Measurements from ENCODE around the gene ZNF224. TPM values are rescaled to one million over a fixed set of nuclear protein-coding genes. Genes with fewer than 3 reads are reported as not detected.
"Not testable (repeated sequence)": the region's sequence is repeated elsewhere in the genome, so short reads cannot be mapped to it uniquely, and the experiment has no call there.

Gene ZNF224
- total and polyA plus RNA-seq, 3 experiments from 2014 or later, result 11.9 to 20.6 (median 19.6) TPM

DNA sequence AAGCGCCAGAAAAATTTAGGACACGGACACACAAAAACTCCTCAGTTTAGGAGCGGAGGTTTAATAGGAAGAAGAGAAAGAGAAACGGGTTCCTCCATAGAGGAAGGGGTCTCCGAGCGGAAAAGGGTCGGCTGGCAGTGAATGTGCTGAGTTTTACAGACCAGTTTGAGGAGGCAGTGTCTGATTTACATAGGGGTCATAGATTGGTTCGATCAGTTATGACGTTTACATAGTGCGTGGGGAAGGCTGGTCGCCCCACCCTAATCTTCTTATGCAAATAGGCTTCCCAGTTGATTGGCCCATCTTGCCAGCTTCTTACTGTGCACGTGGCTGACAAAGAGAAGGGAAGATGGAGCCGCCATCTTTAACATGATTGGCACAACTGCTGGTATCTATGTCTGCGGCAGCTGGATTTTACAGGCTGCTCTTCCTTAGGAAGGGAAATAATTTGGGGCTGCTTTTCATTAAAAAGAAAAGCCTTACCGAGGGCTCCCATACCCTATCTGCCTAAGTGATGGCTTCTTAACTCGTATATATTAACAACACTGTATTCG is 17.8 kb downstream of the ZNF224 start:
- Mint-ChIP-seq H3K27me3 (no peaks in the 10 kb centered on the region), H3K4me1 (peaks cover 31 to 41% (median 35%) of the 10 kb centered on the region in 3 donors), H3K27ac (peak overlapping the region in 1 of 8 donors; percentile 27), H3K36me3 (peaks cover 5 to 40% (median 26%) of the 10 kb centered on the region in 3 donors), H3K4me3 (peak overlapping the region; percentile 50 to 96 (median 77)), H3K9me3 (peaks cover 29 to 47% (median 41%) of the 10 kb centered on the region in 5 donors)
- H3K9me3 ChIP-seq (ENCODE audit: low read length), result peaks cover 31% of the 10 kb centered on the region
- H3K36me3 ChIP-seq (ENCODE audit: insufficient read depth, low read length), result peaks cover 5% of the 10 kb centered on the region
- DNase-seq, result no peak
- H3K27me3 ChIP-seq (ENCODE audit: insufficient read depth, low read length, poor library complexity, severe bottlenecking), result no peaks in the 10 kb centered on the region
- no peak overlapping the region for H3K4me3 ChIP-seq (ENCODE audit: low read length)
- CTCF ChIA-PET, result no interaction called here
- H3K4me1 ChIP-seq (ENCODE audit: insufficient read depth, low read length), result peaks cover 9% of the 10 kb centered on the region
- H3K27ac ChIP-seq (ENCODE audit: low read depth, low read length), result no peak overlapping the region
- POLR2A ChIA-PET, result no interaction called here

DNA sequence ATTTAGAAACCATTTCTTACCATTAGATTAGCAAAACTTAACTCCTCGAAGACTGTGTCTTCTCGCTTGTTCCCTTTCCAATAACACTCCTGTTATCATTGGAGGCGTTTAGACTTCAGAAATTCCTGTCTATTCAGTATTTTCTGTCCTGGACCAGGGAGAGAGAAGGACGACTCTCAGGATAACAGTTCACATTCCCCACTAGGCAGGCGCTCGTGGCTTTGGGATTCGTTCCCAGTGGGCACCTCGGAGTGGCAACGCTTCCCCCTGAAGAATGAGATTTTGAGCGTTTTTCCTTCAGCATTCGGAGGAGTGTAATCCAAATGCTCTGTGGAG is 18.6 kb downstream of the ZNF224 start:
- peaks cover 9 to 39% (median 23%) of the 10 kb centered on the region in 3 donors for H3K36me3 Mint-ChIP-seq
- peaks cover 23% of the 10 kb centered on the region for H3K9me3 ChIP-seq (ENCODE audit: low read length)
- H3K27ac ChIP-seq (ENCODE audit: low read depth, low read length), result peak overlapping the region; percentile 64
- H3K27me3 Mint-ChIP-seq, result no peaks in the 10 kb centered on the region
- H3K4me3 ChIP-seq (ENCODE audit: low read length), result peak overlapping the region; percentile 81
- H3K9me3 Mint-ChIP-seq, result peaks cover 21 to 39% (median 33%) of the 10 kb centered on the region in 5 donors
- H3K27me3 ChIP-seq (ENCODE audit: insufficient read depth, low read length, poor library complexity, severe bottlenecking), result no peaks in the 10 kb centered on the region
- no peaks in the 10 kb centered on the region for H3K36me3 ChIP-seq (ENCODE audit: insufficient read depth, low read length)
- DNase-seq, result no peak
- CTCF ChIA-PET, result no interaction called here
- peaks cover 9% of the 10 kb centered on the region for H3K4me1 ChIP-seq (ENCODE audit: insufficient read depth, low read length)
- POLR2A ChIA-PET, result no interaction called here
- H3K4me1 Mint-ChIP-seq, result peaks cover 31 to 41% (median 35%) of the 10 kb centered on the region in 3 donors
- peak overlapping the region; percentile 93 to 100 (median 99) for H3K4me3 Mint-ChIP-seq
- peak overlapping the region; percentile 49 to 98 (median 94) for H3K27ac Mint-ChIP-seq

DNA sequence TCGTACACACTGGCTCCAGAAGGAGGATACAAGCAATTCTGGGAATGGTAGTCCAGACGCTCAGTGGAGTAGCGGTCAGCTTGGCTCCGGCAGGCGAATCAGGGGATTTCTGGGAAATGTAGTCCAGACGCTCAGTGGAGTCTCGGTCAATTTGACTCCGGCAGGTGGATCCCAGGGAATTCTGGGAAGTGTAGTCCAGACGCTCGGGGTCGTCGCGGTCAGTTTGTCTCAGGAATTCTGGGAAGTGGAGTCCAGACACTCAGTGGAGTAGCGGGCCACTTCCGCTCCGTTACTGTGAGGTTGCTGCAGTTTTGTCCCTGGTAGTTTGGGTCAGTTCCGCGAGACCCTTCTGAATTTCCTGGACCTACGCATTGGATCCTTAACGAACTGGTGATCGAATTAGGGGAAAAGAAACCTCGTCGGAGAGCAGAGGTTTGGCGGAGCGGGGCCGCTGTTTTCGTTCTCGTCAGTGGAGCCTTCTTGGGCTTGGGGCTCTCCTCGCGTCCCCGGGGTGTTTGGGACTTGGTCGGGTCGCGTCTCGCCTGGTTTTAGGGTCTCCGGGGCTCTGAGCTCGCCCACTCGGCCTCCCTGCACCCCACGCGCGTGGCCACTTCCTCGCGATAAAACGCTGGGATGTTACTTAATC is 19.1 kb downstream of the ZNF224 start, which contains the start of gene ZNF225:
Gene ZNF225 (plus strand): TSS at position 262 of the 646 bp plus-strand sequence. CDS start 2,429 bp downstream, outside the sequence.
- H3K4me3 ChIP-seq (ENCODE audit: low read length), result peak within 1 kb of the TSS; percentile 81
- Mint-ChIP-seq H3K27me3 (no peaks in the 10 kb centered on the region), H3K4me3 (peak within 1 kb of the TSS; percentile 93 to 100 (median 99)), H3K9me3 (peaks cover 16 to 34% (median 28%) of the 10 kb centered on the region in 5 donors), H3K27ac (peak within 1 kb of the TSS; percentile 49 to 98 (median 94)), H3K4me1 (peaks cover 31 to 41% (median 35%) of the 10 kb centered on the region in 3 donors), H3K36me3 (peaks cover 12 to 39% (median 22%) of the 10 kb centered on the region in 3 donors)
- no peaks in the 10 kb centered on the region for H3K36me3 ChIP-seq (ENCODE audit: insufficient read depth, low read length)
- H3K27me3 ChIP-seq (ENCODE audit: insufficient read depth, low read length, poor library complexity, severe bottlenecking), result no peaks in the 10 kb centered on the region
- peaks cover 18% of the 10 kb centered on the region for H3K9me3 ChIP-seq (ENCODE audit: low read length)
- CTCF ChIA-PET, result no interaction called here
- peaks cover 9% of the 10 kb centered on the region for H3K4me1 ChIP-seq (ENCODE audit: insufficient read depth, low read length)
- peak; percentile 66 to 89 (median 84) for DNase-seq
- peak within 1 kb of the TSS; percentile 64 for H3K27ac ChIP-seq (ENCODE audit: low read depth, low read length)
- POLR2A ChIA-PET, result no interaction called here

DNA sequence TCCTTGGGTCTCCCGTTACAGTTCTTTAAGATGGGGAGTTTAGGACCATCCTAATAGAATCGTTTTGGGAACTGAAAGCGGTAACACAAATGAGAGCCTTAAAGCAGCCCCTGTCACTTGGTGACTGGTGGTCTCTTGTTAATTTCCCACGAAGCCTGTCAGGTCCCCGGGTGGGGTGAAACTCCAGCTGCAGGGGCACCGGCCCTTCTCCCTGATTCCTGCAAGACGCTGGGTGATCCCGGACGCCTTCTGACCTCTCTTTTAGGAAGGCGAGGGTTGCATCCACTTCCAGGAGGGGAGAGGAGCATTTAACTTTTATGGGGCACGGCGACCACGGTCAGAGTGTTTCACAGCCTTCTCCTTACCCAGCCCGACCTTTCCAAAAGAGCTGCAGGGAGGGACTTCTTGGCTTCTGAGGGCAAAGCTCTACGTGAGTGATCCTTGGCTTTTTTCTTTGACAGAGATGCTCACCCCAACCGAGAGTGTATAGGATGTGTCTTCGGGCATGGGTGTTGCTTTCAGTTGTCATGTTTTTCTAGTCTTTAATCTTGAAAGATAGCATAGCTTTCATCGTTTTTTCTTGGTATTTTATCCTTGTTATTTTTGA is 19.7 kb downstream of the ZNF224 start:
- Histone ChIP-seq H3K4me3 (ENCODE audit: low read length) (peak overlapping the region; percentile 81), H3K27me3 (ENCODE audit: insufficient read depth, low read length, poor library complexity, severe bottlenecking) (no peaks in the 10 kb centered on the region), H3K27ac (ENCODE audit: low read depth, low read length) (peak overlapping the region; percentile 64), H3K36me3 (ENCODE audit: insufficient read depth, low read length) (no peaks in the 10 kb centered on the region), H3K9me3 (ENCODE audit: low read length) (peaks cover 15% of the 10 kb centered on the region), H3K4me1 (ENCODE audit: insufficient read depth, low read length) (peaks cover 9% of the 10 kb centered on the region)
- Mint-ChIP-seq H3K27me3 (no peaks in the 10 kb centered on the region), H3K27ac (peak overlapping the region; percentile 26 to 98 (median 94)), H3K9me3 (peaks cover 14 to 30% (median 24%) of the 10 kb centered on the region in 5 donors), H3K4me1 (peaks cover 31 to 41% (median 35%) of the 10 kb centered on the region in 3 donors), H3K36me3 (peaks cover 15 to 42% (median 22%) of the 10 kb centered on the region in 3 donors), H3K4me3 (peak overlapping the region; percentile 93 to 100 (median 99))
- ChIA-PET POLR2A (no interaction called here), CTCF (no interaction called here)
- DNase-seq, result no peak

DNA sequence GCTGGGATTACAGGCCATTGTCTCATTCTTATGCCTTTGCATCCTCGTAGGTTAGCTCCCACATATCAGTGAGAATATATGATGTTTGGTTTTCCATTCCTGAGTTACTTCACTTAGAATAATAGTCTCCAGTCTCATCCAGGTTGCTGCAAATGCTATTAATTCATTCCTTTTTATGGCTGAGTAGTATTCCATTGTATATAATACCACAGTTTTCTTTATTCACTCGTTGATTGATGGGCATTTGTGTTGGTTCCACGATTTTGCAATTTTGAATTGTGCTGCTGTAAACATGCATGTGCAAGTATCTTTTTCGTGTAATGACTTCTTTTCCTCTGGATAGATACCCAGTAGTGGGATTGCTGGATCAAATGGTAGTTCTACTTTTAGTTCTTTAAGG is 27.0 kb downstream of the ZNF224 start:
- POLR2A ChIA-PET; H3K4me1 ChIP-seq (ENCODE audit: insufficient read depth, low read length); CTCF ChIA-PET; DNase-seq; H3K9me3 ChIP-seq (ENCODE audit: low read length); H3K27me3 ChIP-seq (ENCODE audit: insufficient read depth, low read length, poor library complexity, severe bottlenecking); H3K4me3 Mint-ChIP-seq; H3K27ac Mint-ChIP-seq; H3K4me3 ChIP-seq (ENCODE audit: low read length); H3K27me3 Mint-ChIP-seq; H3K27ac ChIP-seq (ENCODE audit: low read depth, low read length): not testable (repeated sequence)
- peaks cover 45% of the 10 kb centered on the region for H3K36me3 ChIP-seq (ENCODE audit: insufficient read depth, low read length)
- Mint-ChIP-seq H3K4me1 (peaks cover 17 to 28% (median 22%) of the 10 kb centered on the region in 3 donors), H3K9me3 (peaks cover 37 to 57% (median 53%) of the 10 kb centered on the region in 5 donors), H3K36me3 (peaks cover 79 to 91% (median 85%) of the 10 kb centered on the region in 3 donors)

DNA sequence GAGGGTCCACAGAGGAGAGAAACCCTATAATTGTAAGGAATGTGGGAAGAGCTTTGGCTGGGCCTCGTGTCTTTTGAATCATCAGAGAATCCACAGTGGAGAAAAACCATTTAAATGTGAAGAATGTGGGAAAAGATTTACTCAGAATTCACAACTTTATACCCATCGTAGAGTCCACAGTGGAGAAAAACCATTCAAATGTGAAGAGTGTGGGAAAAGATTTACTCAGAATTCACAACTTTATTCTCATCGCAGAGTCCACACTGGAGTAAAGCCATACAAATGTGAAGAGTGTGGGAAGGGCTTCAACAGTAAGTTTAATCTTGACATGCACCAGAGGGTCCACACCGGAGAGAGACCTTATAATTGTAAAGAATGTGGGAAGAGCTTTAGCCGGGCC is 37.8 kb downstream of the ZNF224 start:
- H3K4me3 Mint-ChIP-seq, result no peak overlapping the region
- H3K36me3 ChIP-seq (ENCODE audit: insufficient read depth, low read length), result peaks cover 22% of the 10 kb centered on the region
- H3K9me3 ChIP-seq (ENCODE audit: low read length), result peaks cover 17% of the 10 kb centered on the region
- peaks cover 25 to 63% (median 43%) of the 10 kb centered on the region in 5 donors for H3K9me3 Mint-ChIP-seq
- no peaks in the 10 kb centered on the region for H3K4me1 Mint-ChIP-seq
- ChIA-PET CTCF (no interaction called here), POLR2A (interaction anchor here (0.7 kb wide), 1 partner anchor 10 kb away, joined by 3 read pairs; no protein-coding TSS in a partner anchor)
- peaks cover 20 to 34% (median 26%) of the 10 kb centered on the region in 3 donors for H3K36me3 Mint-ChIP-seq
- no peaks in the 10 kb centered on the region for H3K4me1 ChIP-seq (ENCODE audit: insufficient read depth, low read length)
- DNase-seq, result no peak
- H3K27ac ChIP-seq (ENCODE audit: low read depth, low read length), result no peak overlapping the region
- peaks cover 0 to 2% of the 10 kb centered on the region in 2 donors for H3K27me3 Mint-ChIP-seq
- H3K4me3 ChIP-seq (ENCODE audit: low read length), result no peak overlapping the region
- no peak overlapping the region for H3K27ac Mint-ChIP-seq
- H3K27me3 ChIP-seq (ENCODE audit: insufficient read depth, low read length, poor library complexity, severe bottlenecking), result no peaks in the 10 kb centered on the region

DNA sequence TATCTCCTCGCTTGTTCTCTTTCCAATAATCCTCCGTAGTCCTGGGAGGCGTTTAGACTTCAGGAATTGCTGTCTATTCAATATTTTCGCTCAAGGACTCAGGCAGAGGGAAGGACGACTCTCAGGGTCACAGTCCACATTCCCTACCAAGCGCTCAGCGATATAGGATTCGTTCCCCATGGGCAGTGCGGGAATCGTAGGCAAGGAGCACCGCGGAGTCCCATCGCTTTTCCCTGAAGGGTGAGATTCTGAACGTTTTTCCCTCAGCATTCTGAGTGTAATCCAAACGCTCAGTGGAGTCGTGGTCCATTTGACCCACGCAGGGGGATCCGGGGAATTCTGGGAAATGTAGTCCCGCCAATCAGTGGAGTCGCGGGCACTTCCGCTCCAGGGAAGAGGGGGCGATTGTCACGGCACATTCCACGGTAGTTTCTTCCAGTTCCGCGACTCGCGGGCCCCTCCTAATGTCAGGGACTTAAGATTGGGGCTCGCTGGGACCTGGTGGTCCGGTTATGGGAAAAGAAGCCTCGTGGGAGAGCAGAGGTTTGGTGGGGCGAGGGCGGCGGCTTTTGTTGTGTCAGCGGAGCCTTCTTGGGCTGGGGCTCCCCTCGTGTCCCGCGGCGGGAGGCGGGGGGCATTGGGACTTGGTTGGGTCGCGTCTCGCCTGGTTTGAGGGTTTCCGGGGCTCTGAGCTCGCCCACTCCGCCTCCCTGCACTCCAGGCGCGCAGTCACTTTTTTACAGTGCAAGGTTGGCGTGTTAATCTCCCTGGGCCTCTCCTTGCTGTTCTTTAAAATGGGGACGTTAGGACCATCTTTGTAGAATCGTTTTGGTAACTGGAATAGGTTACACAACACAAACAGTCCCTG is 47.3 kb downstream of the ZNF224 start, which contains the start of gene ZNF234:
Gene ZNF234 (plus strand): TSS at position 364 of the 868 bp plus-strand sequence. CDS start 3,079 bp downstream, outside the sequence.
- H3K27me3 Mint-ChIP-seq, result peaks cover 0 to 2% of the 10 kb centered on the region in 2 donors
- peak within 1 kb of the TSS; percentile 94 to 97 (median 95) for H3K4me3 Mint-ChIP-seq
- ChIA-PET POLR2A (interaction anchor here (0.6 kb wide), 1 partner anchor 9 kb away, joined by 3 read pairs; no protein-coding TSS in a partner anchor), CTCF (no interaction called here)
- H3K36me3 Mint-ChIP-seq, result peaks cover 23 to 44% (median 37%) of the 10 kb centered on the region in 3 donors
- DNase-seq, result peak; percentile 46 to 77 (median 65)
- Histone ChIP-seq H3K9me3 (ENCODE audit: low read length) (no peaks in the 10 kb centered on the region), H3K36me3 (ENCODE audit: insufficient read depth, low read length) (peaks cover 11% of the 10 kb centered on the region), H3K4me1 (ENCODE audit: insufficient read depth, low read length) (peaks cover 16% of the 10 kb centered on the region), H3K27me3 (ENCODE audit: insufficient read depth, low read length, poor library complexity, severe bottlenecking) (no peaks in the 10 kb centered on the region), H3K27ac (ENCODE audit: low read depth, low read length) (peak within 1 kb of the TSS; percentile 5), H3K4me3 (ENCODE audit: low read length) (peak within 1 kb of the TSS; percentile 74)
- H3K4me1 Mint-ChIP-seq, result peaks cover 21 to 36% (median 30%) of the 10 kb centered on the region in 3 donors
- peaks cover 0 to 9% (median 2%) of the 10 kb centered on the region in 5 donors for H3K9me3 Mint-ChIP-seq
- peak within 1 kb of the TSS; percentile 40 to 99 (median 86) for H3K27ac Mint-ChIP-seq

Measured in CD8-positive, alpha-beta memory T cell (primary cell).